ENCODE measurements around the gene CDX1.

Gene CDX1

GRCh38 chr5:150163547-150164059 lies 3.0 kb upstream of the CDX1 start:
- no peak for DNase-seq

GRCh38 chr5:150164211-150164980 lies 2.2 kb upstream of the CDX1 start:
- DNase-seq, result no peak

- no peak for DNase-seq
Observed at GRCh38 chr5:150166037-150166649, 435 bp upstream of the CDX1 start.

GRCh38 chr5:150167512-150167850 lies 903 bp downstream of the CDX1 start:
- DNase-seq, result no peak

- no peak for DNase-seq
Observed at GRCh38 chr5:150167908-150168307, 1.3 kb downstream of the CDX1 start.

GRCh38 chr5:150168864-150169263 lies 2.3 kb downstream of the CDX1 start:
- no peak for DNase-seq

DNA sequence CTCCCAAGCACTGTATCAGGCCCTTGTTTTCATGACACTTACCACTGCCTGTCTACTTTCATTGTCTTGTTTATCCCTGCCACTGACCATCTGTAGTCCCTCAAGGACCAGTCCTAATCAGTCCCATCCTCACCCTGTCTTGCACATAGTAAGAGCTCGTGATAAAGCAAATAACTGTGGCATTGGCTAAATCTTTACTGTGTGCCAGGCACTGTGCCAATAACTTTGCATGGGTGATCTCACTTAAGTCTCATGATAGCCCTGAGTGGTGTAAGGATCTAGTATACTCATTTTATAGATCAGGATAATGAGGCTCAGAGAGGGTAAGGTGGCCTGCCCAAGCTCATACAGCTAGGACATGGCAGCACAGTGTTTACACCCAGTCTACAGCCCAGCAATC lies 5.6 kb downstream of the CDX1 start:
- no peak for DNase-seq

GRCh38 chr5:150172556-150172955 lies 6.0 kb downstream of the CDX1 start:
- DNase-seq, result no peak

GRCh38 chr5:150173161-150173560 lies 6.6 kb downstream of the CDX1 start:
- DNase-seq, result no peak

GRCh38 chr5:150174285-150174684 lies 7.7 kb downstream of the CDX1 start:
- no peak for DNase-seq

DNA sequence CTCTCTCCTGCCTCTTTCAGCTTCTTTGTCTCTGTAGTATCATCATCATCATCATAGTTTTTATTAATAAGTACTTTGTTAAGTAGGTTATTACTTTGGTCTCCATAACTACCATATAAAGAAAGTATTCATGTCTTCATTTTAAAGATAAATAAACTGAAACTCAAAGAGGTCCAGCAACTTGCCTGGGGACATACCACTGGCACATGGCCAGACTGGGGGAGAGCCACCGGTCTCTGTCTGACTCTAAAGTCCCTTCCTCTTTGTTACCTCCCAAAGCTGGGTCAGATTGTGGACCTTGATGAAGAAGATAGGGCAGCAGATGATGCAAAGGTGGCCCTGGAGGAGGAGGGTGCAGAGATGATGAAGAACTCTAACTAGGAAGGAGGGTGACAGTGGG lies 8.5 kb downstream of the CDX1 start:
- DNase-seq, result no peak

- DNase-seq, result no peak
Observed at GRCh38 chr5:150175536-150175935, 9.0 kb downstream of the CDX1 start.

DNA sequence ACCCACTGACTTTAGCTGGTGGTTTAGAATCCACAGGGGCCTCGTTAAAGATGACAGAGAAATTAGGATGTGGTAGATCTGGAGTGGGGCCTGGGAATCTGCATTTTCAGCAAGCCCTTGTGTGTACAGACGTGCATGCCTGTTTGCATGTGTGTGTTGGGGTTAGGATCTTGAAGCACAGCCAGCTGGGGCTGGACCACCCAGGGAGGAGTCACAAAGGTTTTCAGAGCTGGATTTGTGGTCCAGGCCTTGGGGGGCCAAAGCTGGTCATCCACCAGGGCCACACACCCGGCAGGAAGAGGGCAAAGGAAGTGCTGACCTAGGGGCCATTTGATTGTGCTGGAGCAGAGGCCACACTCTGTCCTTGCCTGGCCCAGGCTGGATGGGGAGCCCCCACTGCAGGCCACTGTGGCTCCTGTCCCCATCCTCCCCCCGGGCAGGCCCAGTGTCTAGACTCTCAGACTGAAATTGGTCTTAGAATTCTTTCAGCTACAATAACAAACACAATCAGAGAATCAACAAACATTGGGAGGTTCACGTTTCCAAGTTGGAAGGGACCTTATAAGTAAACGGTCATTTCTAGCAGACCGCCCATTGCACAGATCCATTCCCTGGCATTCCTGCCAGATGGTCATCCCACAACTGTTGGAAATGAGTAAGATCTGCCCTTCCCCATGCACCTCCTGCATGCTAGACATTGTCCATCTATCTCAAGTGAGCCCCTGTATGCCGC lies 10.3 kb downstream of the CDX1 start:
- no peak for DNase-seq

DNA sequence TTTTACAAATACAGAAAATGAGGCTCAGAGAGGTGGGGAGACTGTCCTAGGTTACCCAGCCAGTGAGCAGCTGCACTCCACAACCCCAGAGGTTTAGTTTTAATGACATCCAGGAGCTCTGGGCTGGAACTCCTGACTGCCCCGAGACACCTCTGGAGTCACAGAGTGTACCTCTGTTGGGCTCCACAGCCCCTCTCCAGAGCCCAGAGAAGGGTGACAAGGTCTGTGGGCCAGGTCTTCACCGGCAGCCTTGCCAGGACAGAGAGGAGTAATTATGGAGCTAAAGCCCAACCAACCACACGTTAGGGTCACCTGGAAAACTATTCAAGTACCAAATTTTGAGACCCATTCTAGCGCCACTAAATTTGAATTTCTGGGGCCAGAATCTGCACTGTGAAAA lies 11.1 kb downstream of the CDX1 start:
- no peak for DNase-seq

DNA sequence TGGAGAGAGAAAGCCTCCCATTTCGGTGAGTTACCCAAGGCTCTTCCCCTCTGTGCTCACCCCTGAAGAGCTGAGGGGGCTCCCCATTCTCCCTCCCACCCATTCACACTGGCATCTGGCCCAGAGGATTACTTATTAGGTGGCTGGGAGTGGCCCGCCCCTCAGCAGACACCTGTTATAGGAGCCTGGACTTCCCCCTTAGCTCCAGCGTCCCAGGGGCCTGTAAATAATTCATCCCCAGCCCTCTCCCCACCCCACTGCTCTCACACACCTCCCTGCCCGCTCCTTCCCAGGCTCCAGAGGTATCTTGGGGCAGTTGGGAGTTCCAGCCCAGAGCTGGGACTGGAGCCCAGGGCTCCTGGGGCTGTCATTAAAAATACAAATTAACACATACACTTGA lies 11.7 kb downstream of the CDX1 start:
- no peak for DNase-seq

GRCh38 chr5:150179019-150179620 lies 12.5 kb downstream of the CDX1 start:
- DNase-seq, result no peak

DNA sequence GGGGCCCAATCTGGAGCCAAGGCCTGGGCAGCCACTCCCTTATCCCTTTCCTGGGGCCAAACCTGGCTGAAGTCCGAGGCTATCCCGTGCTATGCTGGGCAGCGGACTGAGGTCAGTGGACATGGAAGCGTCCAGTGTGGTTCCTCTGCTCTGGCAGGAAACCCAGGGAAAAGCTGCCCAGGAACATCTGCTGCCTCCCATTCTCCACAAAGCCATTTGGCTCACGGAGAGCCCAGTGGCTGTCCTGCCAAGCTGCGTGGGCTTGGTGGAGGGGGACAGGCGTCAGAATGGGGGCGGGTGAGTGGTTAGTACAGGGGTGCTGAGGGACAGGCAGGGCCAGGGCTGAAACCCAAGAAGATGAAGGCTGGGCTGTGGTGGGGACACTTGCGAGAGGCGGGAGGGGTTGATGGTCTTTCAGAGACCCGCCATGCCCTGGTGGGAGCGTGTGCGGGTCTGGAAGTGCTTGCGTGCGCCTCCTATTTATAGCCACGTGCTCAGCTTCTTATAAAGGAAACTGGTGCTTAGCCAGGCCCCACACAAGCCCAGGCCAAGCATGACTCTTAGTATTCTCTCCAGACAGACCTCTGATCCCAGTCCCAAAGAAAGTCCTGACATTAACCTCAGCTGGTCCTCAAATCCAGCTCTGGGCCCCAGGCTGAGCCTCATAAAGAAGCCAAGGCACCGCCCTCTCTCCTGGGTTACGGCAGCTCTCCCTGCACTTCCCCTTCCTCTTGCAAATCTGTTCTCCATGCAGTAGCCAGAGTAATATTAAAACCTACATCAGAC lies 13.9 kb downstream of the CDX1 start:
- no peak for DNase-seq

- DNase-seq, result no peak
Observed at GRCh38 chr5:150181027-150181426, 14.4 kb downstream of the CDX1 start.

GRCh38 chr5:150181766-150182545 lies 15.4 kb downstream of the CDX1 start:
- DNase-seq, result no peak

DNA sequence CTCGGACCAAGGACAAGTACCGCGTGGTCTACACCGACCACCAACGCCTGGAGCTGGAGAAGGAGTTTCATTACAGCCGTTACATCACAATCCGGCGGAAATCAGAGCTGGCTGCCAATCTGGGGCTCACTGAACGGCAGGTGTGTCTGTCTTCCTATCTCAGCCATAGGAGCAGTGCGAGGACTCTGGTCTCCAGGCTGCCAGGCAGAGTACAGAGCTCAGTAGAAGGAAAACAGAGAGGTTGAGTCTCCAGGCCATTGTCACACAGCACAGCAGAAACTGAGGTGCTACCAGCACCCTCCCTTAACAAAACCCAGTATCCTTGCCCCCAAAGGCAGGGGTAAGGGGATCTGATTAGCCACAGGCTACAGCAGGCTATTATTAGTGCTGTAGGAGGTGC lies 16.2 kb downstream of the CDX1 start:
- no peak for DNase-seq

- DNase-seq, result no peak
Observed at GRCh38 chr5:150183436-150183835, 16.9 kb downstream of the CDX1 start.

DNA sequence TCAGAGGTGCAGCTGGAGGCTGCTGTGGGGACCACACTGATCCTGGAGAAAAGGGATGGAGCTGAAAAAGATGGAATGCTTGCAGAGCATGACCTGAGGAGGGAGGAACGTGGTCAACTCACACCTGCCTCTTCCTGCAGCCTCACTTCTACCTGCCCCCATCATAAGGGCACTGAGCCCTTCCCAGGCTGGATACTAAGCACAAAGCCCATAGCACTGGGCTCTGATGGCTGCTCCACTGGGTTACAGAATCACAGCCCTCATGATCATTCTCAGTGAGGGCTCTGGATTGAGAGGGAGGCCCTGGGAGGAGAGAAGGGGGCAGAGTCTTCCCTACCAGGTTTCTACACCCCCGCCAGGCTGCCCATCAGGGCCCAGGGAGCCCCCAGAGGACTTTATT lies 17.4 kb downstream of the CDX1 start:
- DNase-seq, result no peak
